GM11168 (cell line): ENCODE results near the gene EVC2.
"Not testable (repeated sequence)": the region's sequence is repeated elsewhere in the genome, so short reads cannot be mapped to it uniquely, and the experiment has no call there.

Experiments
- in situ Hi-C: fragments of 300-500 bp; cut with MboI; formaldehyde crosslinking; loops from one replicate; pipeline ENCODE4 v1.12.0; 2022; ENCODE audit warnings: low sequenced_read_pairs; ENCODE audit not compliant: unreplicated experiment

EVC2 gene

GRCh38 chr4:5746250-5746649 is 37.9 kb upstream of the EVC2 start:
- in situ Hi-C loops: no loop called here

GRCh38 chr4:5742968-5743367 is 34.6 kb upstream of the EVC2 start:
- in situ Hi-C loops: no loop called here

- in situ Hi-C loops: no loop called here
Measured at GRCh38 chr4:5742388-5742787, 34.0 kb upstream of the EVC2 start.

GRCh38 chr4:5738061-5738460 is 29.7 kb upstream of the EVC2 start:
- in situ Hi-C loops: no loop called here

GRCh38 chr4:5735463-5735862 is 27.1 kb upstream of the EVC2 start:
- in situ Hi-C loops: no loop called here

- in situ Hi-C loops: no loop called here
Measured at GRCh38 chr4:5734853-5735252, 26.5 kb upstream of the EVC2 start.

GRCh38 chr4:5732158-5732557 is 23.8 kb upstream of the EVC2 start:
- in situ Hi-C loops: no loop called here

GRCh38 chr4:5730993-5731990 is 22.9 kb upstream of the EVC2 start:
- in situ Hi-C loops: no loop called here

GRCh38 chr4:5730436-5730835 is 22.1 kb upstream of the EVC2 start:
- in situ Hi-C loops: no loop called here

- in situ Hi-C loops: not testable (repeated sequence)
Measured at GRCh38 chr4:5728412-5728811, 20.1 kb upstream of the EVC2 start.

GRCh38 chr4:5724377-5724776 is 16.0 kb upstream of the EVC2 start:
- in situ Hi-C loops: no loop called here

GRCh38 chr4:5722328-5722727 is 14.0 kb upstream of the EVC2 start:
- in situ Hi-C loops: no loop called here

GRCh38 chr4:5721923-5722322 is 13.6 kb upstream of the EVC2 start:
- in situ Hi-C loops: no loop called here

- in situ Hi-C loops: no loop called here
Measured at GRCh38 chr4:5720980-5721379, 12.6 kb upstream of the EVC2 start.

GRCh38 chr4:5720157-5720850 is 11.9 kb upstream of the EVC2 start:
- in situ Hi-C loops: no loop called here

- in situ Hi-C loops: no loop called here
Measured at GRCh38 chr4:5719350-5720055, 11.1 kb upstream of the EVC2 start.

- in situ Hi-C loops: no loop called here
Measured at GRCh38 chr4:5718411-5718810, 10.1 kb upstream of the EVC2 start.

- in situ Hi-C loops: no loop called here
Measured at GRCh38 chr4:5717449-5718158, 9.2 kb upstream of the EVC2 start.

- in situ Hi-C loops: no loop called here
Measured at GRCh38 chr4:5716391-5716790, 8.0 kb upstream of the EVC2 start.

- in situ Hi-C loops: no loop called here
Measured at GRCh38 chr4:5715357-5715756, 7.0 kb upstream of the EVC2 start.
